Activated CD4-positive, alpha-beta T cell treated with anti-CD3 and anti-CD28 coated beads, Interleukin-2, amount 50 U/mL, for 16 hours (primary cell): ENCODE measurements around the gene TRPV5.

Source experiments
- DNase-seq: peaks from one replicate; pipeline ENCODE4 v3.0.0-alpha.2; 2020

The TRPV5 gene

DNA sequence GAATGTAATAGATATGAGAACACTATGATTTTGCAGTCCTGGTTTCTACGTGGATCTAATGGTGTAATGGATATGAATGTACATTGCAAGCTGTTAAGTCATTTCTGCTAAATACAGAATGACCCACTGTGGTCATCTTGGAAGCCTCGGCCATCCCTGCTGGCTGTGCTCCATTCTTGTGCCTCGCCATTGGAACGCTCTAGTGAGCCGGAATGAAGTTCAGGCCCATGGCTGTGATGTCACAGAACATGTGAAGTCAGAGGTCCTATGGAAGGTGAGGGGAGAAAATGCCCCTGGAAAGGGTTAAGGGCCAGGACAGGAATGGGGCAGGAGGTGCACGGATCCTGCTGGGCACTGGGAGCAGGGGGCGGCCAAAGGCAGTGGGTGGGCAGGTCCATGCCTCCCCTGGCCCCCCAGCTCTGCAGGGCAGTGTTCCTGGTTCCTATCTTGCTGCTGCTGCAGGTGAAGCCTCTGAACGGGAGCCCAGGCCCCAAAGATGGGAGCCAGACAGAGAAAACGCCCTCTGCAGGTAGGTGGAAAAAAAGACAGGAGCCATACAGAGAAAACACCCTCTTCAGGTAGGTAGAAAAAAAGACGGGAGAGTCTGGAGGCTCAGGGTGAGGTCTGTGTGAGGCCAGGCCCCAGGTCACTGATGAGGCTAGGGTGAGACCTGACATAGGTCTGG lies 5.8 kb upstream of the TRPV5 start, which contains the start of gene LLCFC1:
Gene LLCFC1 (plus strand): TSS at position 259 of the 685 bp plus-strand sequence. CDS start 138 bp downstream, at position 397.
- peak; percentile 16 for DNase-seq

DNA sequence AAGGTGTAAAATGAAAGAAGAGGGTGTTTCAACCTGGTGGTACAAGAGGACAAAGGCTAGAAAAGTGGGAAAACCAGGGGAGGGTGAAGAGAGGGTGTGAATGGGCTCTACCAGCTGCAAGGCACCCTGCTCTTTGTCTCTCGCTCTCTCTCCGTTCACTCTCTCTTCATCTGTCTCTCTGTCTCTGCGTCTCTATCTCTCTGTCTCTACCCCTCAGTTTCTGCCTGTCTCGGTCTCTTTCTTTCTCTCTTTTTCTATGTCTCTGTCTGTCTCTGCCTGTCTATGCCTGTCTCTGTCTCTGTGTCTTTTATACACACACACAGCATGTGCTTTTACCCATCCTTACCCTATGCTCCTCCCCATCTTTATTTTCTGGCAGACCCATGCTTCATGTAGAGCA lies 5.1 kb upstream of the TRPV5 start:
- DNase-seq, result no peak

DNA sequence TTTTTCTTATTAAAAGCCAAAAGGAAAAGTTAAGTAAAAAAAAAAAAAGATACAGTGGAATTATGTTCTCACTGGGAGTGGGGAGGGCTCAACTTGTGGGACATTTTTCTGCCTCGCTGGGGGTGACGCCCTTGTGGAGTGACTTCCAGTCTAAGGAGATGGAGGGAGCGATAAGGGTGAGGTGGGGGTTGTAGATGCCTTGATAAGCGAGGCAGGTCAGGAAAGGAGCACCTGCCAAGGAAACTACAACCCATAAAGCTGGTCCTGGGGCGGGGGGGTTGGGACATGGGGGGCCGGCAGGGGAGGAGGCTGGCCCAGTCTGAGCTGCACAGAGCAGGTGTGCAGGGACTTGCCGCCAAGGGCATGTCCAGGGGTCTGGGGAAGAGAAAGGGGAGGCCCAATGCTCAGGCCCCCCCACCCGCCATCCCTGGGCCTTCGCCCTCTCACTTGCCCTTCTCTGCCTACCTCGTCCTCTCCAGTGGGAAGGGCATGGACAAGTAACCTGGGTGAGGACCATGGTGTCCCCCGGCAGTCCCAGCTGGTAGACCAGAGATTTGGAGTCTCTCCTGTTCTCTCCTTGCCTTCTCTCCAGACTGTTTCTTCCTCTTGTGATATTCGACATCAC lies 2.5 kb upstream of the TRPV5 start:
- DNase-seq, result no peak

DNA sequence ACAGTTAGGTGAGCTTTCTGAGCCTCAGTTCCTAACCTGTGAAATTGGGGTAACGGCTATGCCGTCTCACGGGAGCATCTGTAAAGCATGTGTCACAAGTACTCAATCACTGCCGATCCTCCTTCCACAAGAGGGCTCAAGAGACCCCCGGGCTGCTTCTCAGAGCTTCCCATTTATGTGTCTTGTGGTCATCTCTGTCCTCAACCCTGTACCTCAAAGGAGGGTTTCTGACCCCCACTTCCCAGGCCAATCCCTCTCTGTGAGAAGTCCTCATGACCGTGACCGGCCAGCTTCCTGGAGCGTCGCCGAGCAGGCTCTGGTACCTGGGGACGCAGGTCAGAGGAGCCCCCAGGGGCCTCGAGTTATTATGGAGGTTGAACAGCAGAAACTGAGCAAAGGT lies 510 bp upstream of the TRPV5 start:
- DNase-seq, result no peak

DNA sequence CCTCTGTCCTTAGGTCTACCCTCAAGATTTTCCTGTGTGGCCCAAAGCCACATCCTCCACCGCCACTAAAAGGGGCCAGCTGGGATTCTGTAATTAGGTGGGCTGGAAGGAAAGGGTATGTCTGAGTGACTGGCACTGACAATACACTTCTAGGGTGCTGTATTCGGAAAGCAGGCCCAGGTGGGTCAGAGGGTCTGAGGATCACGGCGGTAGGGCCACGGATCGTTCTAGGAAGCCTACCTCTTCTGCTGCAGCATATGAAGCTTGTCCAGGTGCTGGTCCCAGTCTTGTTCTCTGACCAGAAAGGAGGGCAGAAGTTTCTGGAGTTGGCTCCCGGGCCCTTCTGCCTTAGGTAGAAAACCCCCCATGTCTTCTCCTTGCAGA lies 462 bp downstream of the TRPV5 start:
- no peak for DNase-seq

DNA sequence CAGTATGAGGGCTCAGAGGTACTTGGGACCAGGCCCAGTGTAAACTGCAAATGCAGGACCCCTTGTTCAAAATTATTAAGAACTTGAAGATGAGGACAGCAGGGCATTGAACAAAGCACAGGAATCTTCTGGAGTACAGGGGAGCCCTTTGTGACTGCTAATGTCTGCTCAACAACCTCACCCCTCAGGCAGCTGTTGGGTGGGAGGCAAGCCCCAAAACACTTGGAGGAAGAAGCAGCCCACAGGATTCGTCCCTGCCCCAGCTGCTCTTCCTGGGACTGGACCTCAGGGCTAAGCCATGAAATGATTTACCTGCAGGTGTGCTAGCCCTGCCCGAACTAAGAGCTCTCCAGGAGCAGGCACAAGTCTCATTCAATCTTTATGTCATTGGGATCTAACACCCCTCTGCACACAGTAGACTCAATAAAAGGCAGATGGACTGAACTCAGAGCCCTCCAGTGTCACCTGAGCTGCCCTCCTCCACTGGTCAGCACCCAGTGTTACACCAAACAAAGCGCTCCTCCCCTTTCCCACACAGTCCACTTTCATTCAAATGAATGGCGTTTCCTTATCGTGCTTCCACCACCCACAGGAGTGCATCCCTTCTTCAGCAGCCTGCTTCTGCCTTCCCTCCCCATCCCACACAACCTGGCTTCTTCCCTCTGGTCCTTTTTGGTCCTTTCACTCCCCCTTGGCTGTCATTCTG lies 1.0 kb downstream of the TRPV5 start:
- DNase-seq, result no peak

DNA sequence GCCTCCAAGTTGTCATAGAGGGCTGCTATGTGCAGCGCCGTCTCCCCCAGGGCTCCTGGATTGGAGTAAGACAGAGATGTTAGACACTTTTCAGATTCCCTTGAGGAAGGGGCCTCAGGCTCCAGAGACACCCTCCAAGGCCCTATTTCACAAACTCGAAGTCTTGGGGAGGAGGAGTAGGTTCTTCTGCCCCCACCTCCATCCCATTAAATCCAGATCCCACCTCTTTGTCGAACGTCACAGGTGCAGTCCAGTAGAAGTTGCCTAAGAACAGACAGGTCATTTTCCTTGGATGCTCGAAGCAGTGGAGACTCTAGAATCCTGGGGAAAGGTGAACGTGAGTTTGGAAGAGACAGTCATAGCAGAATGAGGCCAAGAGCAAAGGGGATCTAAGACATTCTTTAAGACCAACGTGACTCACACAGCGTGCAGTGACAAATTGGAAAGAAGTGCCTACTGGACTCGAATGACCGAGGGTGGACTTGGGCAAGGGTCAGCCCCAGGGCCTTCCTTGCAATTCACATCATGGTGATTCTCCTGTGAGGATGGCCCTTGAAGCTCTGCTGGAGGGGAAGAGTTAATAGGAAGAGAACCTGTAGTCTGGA lies 3.3 kb downstream of the TRPV5 start:
- no peak for DNase-seq

DNA sequence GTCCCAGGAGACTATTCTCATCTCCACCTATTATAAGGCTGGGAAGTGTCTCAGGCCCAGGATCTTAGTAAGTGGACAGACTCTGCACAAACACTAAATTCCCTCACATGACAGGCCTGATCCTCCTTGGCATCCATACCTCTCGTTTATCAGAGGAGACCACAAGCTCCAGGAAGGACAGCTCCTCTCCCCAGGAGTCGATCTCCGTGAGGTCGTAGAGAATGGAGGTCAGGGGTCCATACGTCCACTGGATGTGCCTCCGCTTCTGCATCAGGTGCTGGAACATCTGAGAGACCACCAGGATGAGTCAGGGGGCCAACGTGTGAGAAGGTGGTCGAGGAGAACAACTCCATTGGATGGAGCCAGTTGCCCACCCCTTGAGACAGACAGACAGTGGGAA lies 5.6 kb downstream of the TRPV5 start:
- DNase-seq, result no peak

DNA sequence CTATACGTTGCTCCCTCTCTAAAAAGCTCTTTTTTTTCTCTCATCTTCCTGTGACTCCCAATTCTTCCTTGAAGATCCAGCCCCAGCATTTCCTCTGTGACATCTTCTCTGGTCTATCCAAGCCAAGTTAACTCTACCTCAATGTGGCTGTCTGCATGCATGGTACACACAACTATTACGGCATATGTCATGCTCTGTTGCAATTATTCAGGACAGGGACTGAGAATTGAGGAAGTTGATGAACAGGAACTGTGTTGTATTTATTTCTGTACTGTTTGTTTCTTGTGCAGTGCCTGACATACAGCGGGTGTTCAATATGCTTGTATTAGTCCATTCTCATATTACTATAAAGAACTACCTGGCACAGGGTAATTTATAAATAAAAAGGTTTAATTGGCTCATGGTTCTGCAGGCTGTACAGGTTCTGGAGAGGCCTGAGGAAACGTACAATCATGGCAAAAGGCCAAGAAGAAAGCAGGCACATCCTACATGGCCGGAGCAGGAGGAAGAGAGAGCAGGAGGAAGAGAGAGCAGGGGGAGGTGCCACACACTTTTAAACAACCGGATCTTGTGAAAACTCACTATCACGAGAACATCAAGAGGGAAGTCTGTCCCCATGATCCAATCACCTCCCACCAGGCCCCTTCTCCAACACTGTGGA lies 6.3 kb downstream of the TRPV5 start:
- DNase-seq, result no peak

DNA sequence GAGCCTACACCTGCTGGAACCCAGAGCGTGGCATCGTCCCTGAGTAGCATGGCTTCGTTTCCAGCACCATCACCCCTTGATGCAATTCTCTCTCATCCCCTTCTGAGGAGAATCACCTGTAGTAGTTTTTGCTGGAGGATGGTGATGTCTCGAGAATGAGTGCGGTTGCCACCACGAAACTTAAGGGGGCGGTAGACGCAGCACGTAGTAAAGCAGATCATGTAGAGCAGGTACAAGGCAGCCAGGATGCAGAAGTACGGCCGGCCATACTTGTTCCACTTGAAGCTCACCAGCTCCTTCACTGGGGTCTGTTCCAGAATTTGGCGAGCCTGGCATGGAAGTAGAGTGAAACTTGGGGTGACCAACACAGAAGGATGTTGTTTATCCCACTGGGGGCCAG lies 8.1 kb downstream of the TRPV5 start:
- DNase-seq, result no peak

DNA sequence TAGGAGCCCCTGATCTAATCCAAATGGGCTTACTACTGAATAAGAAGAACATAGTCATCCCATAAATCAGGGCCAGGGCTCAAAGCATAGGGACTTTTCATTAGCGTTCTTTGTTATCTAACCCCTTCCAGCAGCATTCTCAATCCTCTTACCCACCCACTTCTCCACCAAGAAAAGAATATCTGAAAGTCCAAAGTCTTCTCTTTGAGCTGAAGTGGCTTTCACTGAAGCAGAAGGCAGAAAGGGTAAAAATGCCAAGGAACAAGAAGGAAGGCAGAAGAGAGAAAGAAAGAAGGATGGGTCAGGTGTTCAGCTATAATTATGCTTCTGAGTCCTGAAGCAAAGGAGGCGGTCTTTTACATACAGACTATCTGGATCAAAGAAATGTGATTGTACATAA lies 10.2 kb downstream of the TRPV5 start:
- DNase-seq, result no peak

DNA sequence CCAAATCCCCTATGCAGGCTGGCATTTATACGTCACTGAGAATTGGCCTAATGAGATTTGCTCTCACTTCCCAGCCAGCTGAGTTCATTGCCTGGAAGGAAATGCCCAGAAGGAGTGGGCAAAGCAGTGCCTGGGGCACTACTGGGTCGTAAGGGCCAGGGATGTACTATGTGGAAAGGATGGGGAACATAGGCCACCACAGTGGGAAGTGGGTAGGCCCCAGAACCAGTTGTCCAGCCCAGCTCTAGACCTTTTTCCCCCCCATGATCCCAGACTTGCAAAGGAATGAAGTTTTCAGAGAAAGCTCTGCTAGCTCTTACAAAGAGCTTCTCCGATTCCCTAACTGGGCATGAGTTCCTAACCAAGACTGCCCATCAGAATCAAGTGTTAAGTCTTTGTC lies 13.9 kb downstream of the TRPV5 start:
- no peak for DNase-seq

DNA sequence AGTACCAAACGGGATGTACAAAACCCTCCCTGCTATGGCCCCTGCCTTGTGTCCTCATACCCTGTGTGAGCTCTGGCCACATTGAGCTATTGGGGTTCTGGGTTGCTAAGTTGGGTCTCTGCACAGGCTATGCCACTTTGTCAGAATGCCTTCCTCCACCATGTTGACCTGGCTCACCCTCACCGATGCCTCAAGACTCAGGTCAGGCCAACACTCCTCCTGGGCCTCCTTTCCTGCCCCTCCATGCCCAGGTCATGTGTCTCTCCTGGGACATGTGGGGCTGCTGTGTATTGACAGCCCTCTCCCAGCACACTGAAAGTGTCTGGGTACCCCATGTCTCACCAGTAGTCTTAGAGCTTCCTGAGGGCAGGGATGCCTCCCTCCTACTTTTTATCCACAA lies 14.6 kb downstream of the TRPV5 start:
- no peak for DNase-seq

DNA sequence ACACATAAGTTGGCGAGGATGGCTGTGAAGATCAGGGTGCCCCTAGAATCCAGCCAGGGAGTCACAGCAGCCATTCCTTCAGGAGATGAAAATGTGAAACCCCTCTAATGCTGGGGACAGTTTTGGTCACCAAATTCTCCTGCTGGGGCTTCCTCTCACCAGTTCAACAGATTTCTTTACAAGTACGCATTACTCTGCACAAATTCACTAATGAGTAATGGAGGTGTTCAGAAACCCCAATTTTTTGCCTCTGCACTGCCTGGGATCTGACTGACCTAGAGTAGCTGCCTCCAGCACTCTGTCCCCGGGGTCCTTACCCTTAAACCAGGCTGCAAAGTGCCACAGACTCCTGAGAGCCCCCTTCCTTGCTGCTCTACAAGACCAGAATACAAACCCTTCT lies 16.1 kb downstream of the TRPV5 start:
- no peak for DNase-seq

DNA sequence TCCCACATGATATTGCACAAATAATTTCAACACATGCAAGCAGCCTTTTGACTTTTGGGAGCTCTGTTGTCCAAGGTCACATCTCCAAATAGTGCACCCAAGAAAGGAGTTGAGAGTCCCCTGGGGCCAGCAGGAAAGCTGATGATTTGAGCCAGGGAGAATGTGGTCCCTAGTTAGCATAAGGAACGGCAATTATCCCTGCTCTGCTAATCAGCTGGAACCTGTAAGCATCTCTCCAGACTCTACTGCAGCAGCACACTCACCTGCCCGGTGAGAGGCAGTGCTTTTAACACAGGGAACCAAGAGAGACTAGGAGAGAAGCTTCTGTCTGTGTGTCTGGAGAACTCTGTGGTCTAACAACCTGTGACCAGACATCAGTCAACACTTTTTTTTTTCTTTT lies 17.0 kb downstream of the TRPV5 start:
- no peak for DNase-seq

DNA sequence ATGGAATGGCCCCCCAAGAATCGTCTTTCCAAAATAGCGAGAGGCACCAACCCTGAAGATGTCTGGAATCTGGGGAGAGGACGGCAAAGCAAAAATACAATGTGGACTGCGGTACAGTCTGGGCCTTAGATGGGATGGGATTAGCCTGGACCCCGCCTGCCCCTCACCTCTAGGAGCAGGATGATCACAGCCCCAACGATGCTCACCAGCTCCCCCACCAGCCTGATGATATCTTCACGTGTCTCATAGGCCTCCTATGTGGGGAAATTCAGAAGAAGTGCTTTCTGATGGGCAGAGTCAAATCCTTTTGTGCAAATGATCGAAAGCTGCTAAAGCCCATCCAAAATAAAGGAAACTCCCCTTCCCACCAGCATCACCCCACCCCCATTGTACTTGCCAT lies 18.2 kb downstream of the TRPV5 start:
- DNase-seq, result no peak

DNA sequence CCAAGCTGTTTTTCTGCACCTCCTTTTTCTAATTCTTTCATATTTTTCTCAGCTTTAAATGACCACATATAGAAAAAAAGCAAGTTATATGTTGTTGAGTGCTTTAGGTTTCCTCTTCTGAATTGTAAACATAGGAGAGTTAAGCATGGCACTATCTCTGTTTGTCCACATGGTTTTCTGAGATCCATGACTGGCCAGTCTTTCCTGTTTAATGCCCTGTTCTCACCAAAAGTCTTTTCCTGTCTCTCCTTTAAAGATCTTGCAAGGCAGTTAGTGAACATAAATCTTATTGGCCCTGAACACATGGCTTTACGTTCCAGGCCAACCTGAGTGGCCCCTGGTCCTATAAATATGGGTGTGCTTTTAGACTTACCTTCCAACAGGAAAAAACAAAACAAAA lies 19.4 kb downstream of the TRPV5 start:
- DNase-seq, result no peak

DNA sequence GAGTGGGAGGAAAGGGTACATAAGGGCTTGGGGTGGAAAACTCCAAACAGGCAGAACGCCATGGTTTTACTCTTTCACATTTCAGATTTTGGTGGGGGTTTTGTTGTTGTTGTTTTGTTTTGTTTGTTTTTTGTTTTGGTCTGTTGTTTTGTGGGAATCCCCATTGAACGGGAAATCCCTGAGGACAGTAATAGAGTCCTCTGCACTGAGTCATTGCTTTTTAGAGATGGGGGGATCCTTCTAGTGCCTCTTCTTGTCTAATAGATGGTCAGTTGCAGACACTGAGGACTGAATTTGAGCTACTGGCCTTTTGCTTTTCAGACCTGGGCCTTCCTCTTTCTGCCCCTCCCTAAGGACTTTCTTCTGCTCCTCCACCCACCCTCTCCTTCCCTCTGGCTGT lies 20.0 kb downstream of the TRPV5 start:
- no peak for DNase-seq

DNA sequence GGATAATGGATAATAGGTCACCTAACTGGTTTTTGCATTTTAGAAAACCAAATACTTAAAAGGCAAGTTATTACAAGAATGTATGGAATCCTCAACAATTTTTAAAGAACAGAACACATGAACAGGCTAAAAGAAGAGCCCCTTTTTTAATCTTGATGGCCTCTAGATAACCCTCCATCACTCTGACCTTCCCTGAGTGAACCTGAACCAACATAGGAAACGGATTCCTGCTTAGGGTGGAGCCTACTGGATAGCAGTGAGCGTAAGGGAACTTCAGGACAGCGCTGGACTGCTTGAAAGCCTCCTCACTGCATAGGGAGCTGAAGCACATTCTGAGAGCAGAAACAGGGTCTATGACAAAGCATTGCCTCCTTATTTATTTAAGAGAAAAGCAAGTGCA lies 20.5 kb downstream of the TRPV5 start:
- no peak for DNase-seq

DNA sequence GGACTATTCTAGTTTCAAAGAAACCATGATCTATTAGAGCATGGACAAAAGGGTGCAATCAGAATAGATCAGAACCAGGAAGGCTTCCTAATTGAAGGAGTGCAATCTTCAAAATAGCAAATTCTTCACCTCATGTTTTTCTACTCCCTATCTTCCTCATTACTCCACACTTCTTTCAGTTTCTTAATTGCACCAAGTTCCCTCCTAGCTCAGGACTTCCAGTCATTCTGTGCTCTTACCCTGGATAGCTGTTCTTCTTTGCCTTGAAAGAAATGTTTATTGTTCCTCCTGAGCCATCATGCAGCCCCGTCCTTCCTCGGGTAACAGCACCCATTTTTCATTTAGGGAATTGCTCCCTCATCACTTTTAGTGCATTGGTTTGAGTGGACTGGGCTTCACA lies 23.1 kb downstream of the TRPV5 start:
- no peak for DNase-seq

DNA sequence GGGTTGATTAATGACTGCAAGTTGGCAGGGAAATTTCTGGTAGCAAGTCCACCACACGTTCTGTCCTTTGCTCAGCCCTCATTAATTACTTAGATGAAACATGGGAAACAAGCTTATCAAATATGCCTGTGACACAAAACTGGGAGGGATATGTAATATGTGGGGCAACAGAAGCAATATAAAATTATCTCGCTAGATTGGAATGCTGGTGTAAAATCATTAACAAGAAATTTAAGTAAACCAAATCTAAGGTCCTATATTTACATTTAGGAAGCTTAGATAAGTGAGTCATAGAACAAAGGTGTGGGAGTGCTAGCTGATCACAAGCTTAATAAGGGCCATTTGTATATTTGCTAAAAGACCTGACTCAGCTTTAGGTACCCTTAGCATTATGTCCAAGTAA lies 23.5 kb downstream of the TRPV5 start:
- DNase-seq, result no peak

DNA sequence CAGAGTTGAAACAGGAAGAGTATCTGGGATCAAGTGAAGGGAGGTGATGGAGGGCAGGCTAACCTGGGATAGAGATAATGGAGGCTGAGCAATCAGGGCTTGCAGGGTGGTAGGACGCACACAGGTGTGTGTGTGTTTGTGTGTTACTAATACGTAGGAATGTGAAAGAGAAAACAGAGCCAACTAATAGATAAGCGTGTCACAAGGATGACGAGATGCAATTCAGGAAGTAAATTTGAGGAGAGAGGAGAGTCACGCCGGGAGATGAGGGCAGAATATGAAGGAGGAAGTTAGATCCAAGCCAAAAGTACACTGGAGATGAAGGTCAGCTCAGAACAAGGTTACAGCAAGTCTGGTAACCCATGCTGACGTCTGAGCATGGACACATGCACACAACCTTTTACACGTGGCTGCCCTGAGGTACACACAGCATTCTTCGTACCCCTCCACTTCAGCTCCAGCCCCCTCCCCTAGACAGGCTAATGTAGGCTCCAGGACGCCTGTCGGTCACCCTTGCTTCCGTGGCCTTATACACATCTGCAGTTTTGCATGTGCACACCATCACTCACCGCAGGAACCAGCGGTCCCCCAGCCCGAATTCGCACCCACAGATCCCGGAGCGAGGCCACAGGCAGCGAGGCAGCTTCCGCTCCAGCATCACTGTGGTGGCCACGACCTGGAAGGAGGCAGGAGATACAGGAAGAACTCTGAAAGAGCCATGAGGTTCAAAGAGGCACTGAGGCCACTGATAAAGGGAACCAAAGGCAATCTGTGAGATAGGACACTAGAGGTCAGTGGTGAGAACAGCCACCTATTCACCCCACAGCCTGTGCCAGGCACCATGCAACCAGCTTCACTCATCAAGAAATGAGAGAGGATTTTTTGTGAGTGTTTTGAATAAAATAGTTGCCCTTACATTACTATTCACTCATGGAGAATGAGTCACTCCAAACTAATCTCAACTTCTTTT lies 24.3 kb downstream of the TRPV5 start:
- no peak for DNase-seq
